T-cell (primary cell): ENCODE data around the gene HNRNPA1. TPM values are rescaled to one million over a fixed set of nuclear protein-coding genes. Genes with fewer than 3 reads are reported as not detected.
A peak's percentile ranks its signal among the peaks of the same experiment; 100 is the strongest.
"Not testable (repeated sequence)": the region's sequence is repeated elsewhere in the genome, so short reads cannot be mapped to it uniquely, and the experiment has no call there.

Experiments used
- ATAC-seq, 4 experiments: fragments of 200-7000 bp in 3 of 4; fragments of 150-1000 bp in 1 of 4; cut with Tn5 transposase; replicated peaks in 1 of 4; 1 replicate in 3 of 4; 2 replicates in 1 of 4; pipeline ENCODE4 v1.10.0; 2021; ENCODE audit warnings: moderate library complexity in 3 of 4, mild to moderate bottlenecking in 2 of 4, moderate number of reproducible peaks in 1 of 4
- CTCF ChIA-PET, 2 donors: fragments of 300-600 bp; sonication (Branson Sonifier 250); formaldehyde crosslinking; loops; one replicate each; lab custom pipeline; 2022; ENCODE audit warnings: antibody characterized with exemption in 2 of 2; lab: Charles Lee
- POLR2A ChIA-PET, 2 donors: fragments of 300-600 bp; sonication (Branson Sonifier 250); formaldehyde crosslinking; loops; one replicate each; lab custom pipeline; 2022; ENCODE audit warnings: antibody characterized with exemption in 2 of 2; lab: Charles Lee
- DNase-seq, 35 experiments: peaks; one replicate each; pipeline versions ENCODE4 v3.0.0 to v3.0.0-alpha.2; 2013 to 2023
- H3K27ac ChIP-seq: one replicate; pipeline ENCODE4 v1.5.1; 2013; ENCODE audit warnings: low read length
- H3K27me3 ChIP-seq, 2 experiments: replicated peaks in 1 of 2; 1 replicate in 1 of 2; 2 replicates in 1 of 2; pipeline versions ENCODE4 v1.6.1 to v1.7.0; 2013; ENCODE audit warnings: low read length in 1 of 2, mixed read lengths in 1 of 2; ENCODE audit not compliant: control insufficient read depth in 2 of 2, insufficient read depth in 2 of 2; ENCODE audit errors: extremely low read depth in 1 of 2
- H3K36me3 ChIP-seq, 2 donors: 1 replicate in 1 of 2; 2 replicates in 1 of 2; pipeline versions ENCODE4 v1.6.1 to v1.7.0; 2013; ENCODE audit warnings: low read length in 1 of 2; ENCODE audit not compliant: control insufficient read depth in 2 of 2, insufficient read depth in 1 of 2; ENCODE audit errors: extremely low read depth in 1 of 2
- H3K4me1 ChIP-seq, 2 experiments: 1 replicate in 1 of 2; 2 replicates in 1 of 2; pipeline versions ENCODE4 v1.6.1 to v1.7.0; 2013; ENCODE audit warnings: low read length in 2 of 2, mixed read lengths in 1 of 2; ENCODE audit not compliant: insufficient read depth in 2 of 2, control insufficient read depth in 1 of 2; ENCODE audit errors: extremely low read depth in 1 of 2
- H3K4me3 ChIP-seq, 2 donors: 1 replicate in 1 of 2; 2 replicates in 1 of 2; pipeline versions ENCODE4 v1.5.1 to v1.7.0; 2013; ENCODE audit warnings: mild to moderate bottlenecking in 2 of 2, low read length in 1 of 2, moderate library complexity in 1 of 2; ENCODE audit not compliant: control insufficient read depth in 1 of 2; ENCODE audit errors: extremely low read depth in 1 of 2
- H3K9me3 ChIP-seq: 2 replicates; pipeline ENCODE4 v1.7.0; 2013
- H3K27ac Mint-ChIP-seq, 2 donors: one replicate each; pipeline ENCODE4 v1.8.0; 2020 to 2021; ENCODE audit warnings: mild to moderate bottlenecking in 2 of 2, mixed read lengths in 2 of 2
- H3K27me3 Mint-ChIP-seq, 2 donors: one replicate each; pipeline ENCODE4 v1.8.0; 2021 to 2022; ENCODE audit warnings: mixed read lengths in 2 of 2
- H3K36me3 Mint-ChIP-seq: one replicate; pipeline ENCODE4 v1.8.0; 2021; ENCODE audit warnings: mixed read lengths
- H3K4me1 Mint-ChIP-seq, 3 donors: one replicate each; pipeline ENCODE4 v1.8.0; 2020 to 2022; ENCODE audit warnings: mixed read lengths in 3 of 3, mild to moderate bottlenecking in 1 of 3
- H3K4me3 Mint-ChIP-seq, 3 donors: one replicate each; pipeline ENCODE4 v1.8.0; 2020 to 2022; ENCODE audit warnings: mild to moderate bottlenecking in 3 of 3, mixed read lengths in 3 of 3, moderate library complexity in 3 of 3
- H3K9me3 Mint-ChIP-seq, 3 donors: one replicate each; pipeline ENCODE4 v1.8.0; 2020 to 2022; ENCODE audit warnings: mixed read lengths in 3 of 3
- WGBS: methylation state at CpG from one replicate; pipeline ENCODE4 v1.1.5; 2013; ENCODE audit warnings: missing lambda C conversion rate; ENCODE audit not compliant: insufficient coverage; 5-methylcytosine and 5-hydroxymethylcytosine counted together
- total RNA-seq, 35 experiments: library from RNA in 6 of 35; stranded (reverse) in 6 of 35; fragments of 120-200 nt in 1 of 35; gene quantifications; one replicate each; pipeline versions ENCODE4 v1.2.1 to v1.2.4 and lab custom pipeline; 2013 to 2026

HNRNPA1 gene
- total RNA-seq, 5 donors from 2014 or later (not counting 1 experiment from before 2014, with no cell fraction given), result 1,133 to 1,642 (median 1,239) TPM

- Mint-ChIP-seq H3K27ac (no peak overlapping the region), H3K4me3 (no peak overlapping the region), H3K27me3 (no peaks in the 10 kb centered on the region), H3K9me3 (no peaks in the 10 kb centered on the region), H3K4me1 (peaks cover 27 to 49% (median 27%) of the 10 kb centered on the region in 3 donors), H3K36me3 (no peaks in the 10 kb centered on the region)
- ATAC-seq (no peak), DNase-seq (no peak)
- WGBS, result 0% methylated on average over 11 of the region's 19 CpGs
- Histone ChIP-seq H3K27me3 (no peaks in the 10 kb centered on the region), H3K36me3 (peaks cover 0 to 31% of the 10 kb centered on the region in 2 donors), H3K27ac (peak overlapping the region; percentile 98), H3K4me1 (peaks cover 35 to 48% of the 10 kb centered on the region in 2 experiments), H3K9me3 (no peaks in the 10 kb centered on the region), H3K4me3 (peak overlapping the region; percentile 78 to 87)
- ChIA-PET CTCF (interaction anchor here (0.5 to 3.2 kb wide), 8 partner anchors 13 to 522 kb away, joined by 3 to 68 read pairs (median 7); partner anchors contain the start of gene COPZ1 (in 1 of the 2)), POLR2A (interaction anchor here (2.5 to 2.9 kb wide), 3 partner anchors 46 to 80 kb away, joined by 16 to 39 read pairs (median 18); partner anchors contain the start of gene COPZ1 (in 2 of the 2))
Measured at GRCh38 chr12:54279227-54279631, 1.3 kb upstream of the HNRNPA1 start.

DNA sequence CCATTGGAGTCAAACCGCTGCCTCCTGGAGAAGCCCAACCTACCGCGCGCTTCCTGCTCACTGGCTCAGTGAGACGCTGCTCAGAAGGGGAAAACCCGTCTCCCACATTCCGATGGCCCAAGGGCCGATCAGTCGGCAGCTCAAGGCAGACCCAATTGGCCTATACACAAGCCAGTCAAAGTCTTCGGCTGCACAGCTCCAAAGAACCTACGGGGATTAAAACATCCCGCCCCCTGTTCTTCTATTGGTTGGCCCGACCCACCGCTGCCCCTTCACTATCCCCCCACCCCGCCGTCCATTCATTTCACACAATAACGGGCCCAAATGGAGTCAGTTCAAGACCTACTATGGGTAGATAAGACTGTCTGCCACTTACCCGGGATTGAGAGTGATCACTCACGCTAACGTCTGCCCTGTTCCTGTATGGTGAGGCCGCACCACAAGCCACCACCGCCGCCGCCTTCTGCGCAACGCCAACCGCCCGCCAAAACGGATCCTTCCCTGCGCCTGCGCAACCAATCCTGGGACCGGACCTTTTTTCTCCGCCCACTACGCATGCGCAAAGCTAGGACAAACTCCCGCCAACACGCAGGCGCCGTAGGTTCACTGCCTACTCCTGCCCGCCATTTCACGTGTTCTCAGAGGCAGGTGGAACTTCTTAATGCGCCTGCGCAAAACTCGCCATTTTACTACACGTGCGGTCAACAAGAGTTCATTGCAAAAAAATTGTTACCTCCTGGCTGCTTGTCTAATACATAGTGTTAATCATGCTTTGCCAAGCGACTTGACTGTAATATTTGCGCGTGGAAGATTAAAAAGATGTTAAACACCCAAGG is 676 bp upstream of the HNRNPA1 start, which contains the start of gene CBX5:
CBX5 (minus strand) TSS at position 491 of the 836 bp plus-strand sequence. CDS start 22,472 bp downstream, outside the sequence.
- peaks cover 35 to 48% of the 10 kb centered on the region in 2 experiments for H3K4me1 ChIP-seq
- DNase-seq (peak; percentile 98 to 100 (median 99)), ATAC-seq (peak; percentile 71 to 74 (median 72))
- H3K27ac ChIP-seq, result peak within 1 kb of the TSS; percentile 98
- Mint-ChIP-seq H3K4me1 (peaks cover 20 to 51% (median 24%) of the 10 kb centered on the region in 3 donors), H3K27me3 (no peaks in the 10 kb centered on the region), H3K27ac (no peak within 1 kb of the TSS), H3K4me3 (no peak within 1 kb of the TSS), H3K36me3 (no peaks in the 10 kb centered on the region), H3K9me3 (no peaks in the 10 kb centered on the region)
- peaks cover 0 to 33% of the 10 kb centered on the region in 2 donors for H3K36me3 ChIP-seq
- WGBS, result under 1% methylated on average over 46 of the region's 49 CpGs
- no peaks in the 10 kb centered on the region for H3K9me3 ChIP-seq
- no peaks in the 10 kb centered on the region for H3K27me3 ChIP-seq
- peak within 1 kb of the TSS; percentile 78 to 87 for H3K4me3 ChIP-seq
- ChIA-PET CTCF (interaction anchor here (0.5 to 3.2 kb wide), 10 partner anchors 12 to 523 kb away, joined by 3 to 68 read pairs (median 6); partner anchors contain the start of gene COPZ1 (in 1 of the 2)), POLR2A (interaction anchor here (0.6 to 2.9 kb wide), 11 partner anchors 10 to 779 kb away, joined by 3 to 39 read pairs (median 3); partner anchors contain the start of genes COPZ1 (in 2 of the 2) and TARBP2 (in 1 of the 2))

GRCh38 chr12:54281261-54281638 is 724 bp downstream of the HNRNPA1 start:
- Mint-ChIP-seq H3K36me3 (peaks cover 11% of the 10 kb centered on the region), H3K4me1 (peaks cover 6 to 56% (median 12%) of the 10 kb centered on the region in 3 donors)
- not testable (repeated sequence) for H3K27me3 Mint-ChIP-seq, H3K9me3 Mint-ChIP-seq, H3K4me3 Mint-ChIP-seq, ATAC-seq, H3K27me3 ChIP-seq, H3K27ac Mint-ChIP-seq, H3K9me3 ChIP-seq
- Histone ChIP-seq H3K4me3 (peak overlapping the region; percentile 78), H3K36me3 (peaks cover 0 to 46% of the 10 kb centered on the region in 2 donors), H3K27ac (peak overlapping the region; percentile 89), H3K4me1 (peaks cover 35 to 54% of the 10 kb centered on the region in 2 experiments)
- ChIA-PET POLR2A (interaction anchor here (0.5 to 2.9 kb wide), 5 partner anchors 9 to 662 kb away, joined by 3 to 39 read pairs (median 16); partner anchors contain the start of gene COPZ1 (in 2 of the 2)), CTCF (interaction anchor here (0.5 to 3.2 kb wide), 7 partner anchors 10 to 87 kb away, joined by 3 to 68 read pairs (median 4); partner anchors contain the start of gene COPZ1 (in 1 of the 2))
- 0% methylated on average over 3 of the region's 10 CpGs for WGBS
- DNase-seq, result peak in 1 of 35 experiments; percentile 13

DNA sequence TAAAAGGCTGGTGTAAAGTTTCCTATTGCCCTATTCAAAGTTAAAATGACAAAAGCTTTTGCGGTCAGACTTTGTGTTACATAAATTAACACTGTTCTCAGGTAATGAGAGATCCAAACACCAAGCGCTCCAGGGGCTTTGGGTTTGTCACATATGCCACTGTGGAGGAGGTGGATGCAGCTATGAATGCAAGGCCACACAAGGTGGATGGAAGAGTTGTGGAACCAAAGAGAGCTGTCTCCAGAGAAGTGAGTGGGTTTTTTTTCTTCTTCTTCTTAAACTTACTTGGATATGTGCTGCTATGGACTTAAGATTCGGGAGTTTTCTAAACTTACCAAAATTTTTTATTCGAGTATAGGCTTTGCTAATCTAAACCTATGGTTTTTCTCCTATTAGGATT is 1.2 kb downstream of the HNRNPA1 start:
- H3K36me3 Mint-ChIP-seq, result peaks cover 15% of the 10 kb centered on the region
- peaks cover 3 to 55% (median 11%) of the 10 kb centered on the region in 3 donors for H3K4me1 Mint-ChIP-seq
- H3K27me3 Mint-ChIP-seq, H3K27me3 ChIP-seq, H3K9me3 Mint-ChIP-seq, H3K4me3 Mint-ChIP-seq, ATAC-seq, DNase-seq, H3K27ac Mint-ChIP-seq, H3K9me3 ChIP-seq: not testable (repeated sequence)
- Histone ChIP-seq H3K36me3 (peaks cover 0 to 50% of the 10 kb centered on the region in 2 donors), H3K27ac (peak overlapping the region; percentile 89), H3K4me1 (peaks cover 33 to 54% of the 10 kb centered on the region in 2 experiments), H3K4me3 (peak overlapping the region; percentile 78)
- CTCF ChIA-PET, result interaction anchor here (0.5 to 3.2 kb wide), 7 partner anchors 10 to 87 kb away, joined by 3 to 68 read pairs (median 4); partner anchors contain the start of gene COPZ1 (in 1 of the 2)
- no CpG with 5 or more reads among the region's 4 CpGs for WGBS
- POLR2A ChIA-PET, result interaction anchor here (0.5 to 2.9 kb wide), 6 partner anchors 9 to 662 kb away, joined by 3 to 39 read pairs (median 14); partner anchors contain the start of gene COPZ1 (in 2 of the 2)

DNA sequence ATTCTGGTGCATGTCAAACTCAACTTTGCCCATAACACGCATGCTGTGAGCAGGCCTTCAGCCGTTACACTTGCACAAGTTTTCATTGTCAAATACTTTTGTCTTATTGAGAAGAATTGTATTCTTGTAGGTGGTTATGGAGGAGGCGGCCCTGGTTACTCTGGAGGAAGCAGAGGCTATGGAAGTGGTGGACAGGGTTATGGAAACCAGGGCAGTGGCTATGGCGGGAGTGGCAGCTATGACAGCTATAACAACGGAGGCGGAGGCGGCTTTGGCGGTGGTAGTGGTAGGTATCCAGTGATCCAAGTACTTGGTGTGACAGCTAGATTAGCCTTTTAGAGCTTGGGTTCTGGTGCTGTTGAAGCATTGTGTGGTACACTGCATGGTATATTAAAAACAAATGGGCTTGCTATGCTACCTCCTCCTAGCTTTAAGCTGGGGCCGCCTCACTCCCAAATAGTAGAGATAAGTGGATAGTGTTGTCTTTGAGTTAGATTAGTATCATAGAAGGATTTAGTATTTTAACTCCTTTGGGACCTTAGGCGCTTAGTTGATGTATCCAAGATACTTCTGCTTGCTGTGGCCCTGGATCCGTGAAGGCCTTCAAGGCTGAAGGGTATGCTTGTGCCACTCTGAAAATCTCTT is 2.5 kb downstream of the HNRNPA1 start:
- H3K4me3 ChIP-seq, result peak overlapping the region; percentile 4 to 35
- ATAC-seq, result no peak
- WGBS, result 11% methylated on average over 7 of the region's 11 CpGs

More for the DNA sequence above, 2.5 kb downstream of the HNRNPA1 start:
- Histone ChIP-seq H3K4me1 (peaks cover 31 to 42% of the 10 kb centered on the region in 2 experiments), H3K27ac (peak overlapping the region; percentile 35), H3K9me3 (no peaks in the 10 kb centered on the region), H3K27me3 (no peaks in the 10 kb centered on the region), H3K36me3 (peaks cover 0 to 64% of the 10 kb centered on the region in 2 donors)
- Mint-ChIP-seq H3K9me3 (no peaks in the 10 kb centered on the region), H3K36me3 (peaks cover 27% of the 10 kb centered on the region), H3K27me3 (no peaks in the 10 kb centered on the region), H3K4me1 (peaks cover 7 to 60% (median 10%) of the 10 kb centered on the region in 3 donors), H3K27ac (no peak overlapping the region), H3K4me3 (no peak overlapping the region)
- POLR2A ChIA-PET, result interaction anchor here (0.6 to 1.1 kb wide), 4 partner anchors 19 to 267 kb away, joined by 3 to 9 read pairs (median 4); partner anchors contain the start of gene COPZ1 (in 1 of the 2)
- CTCF ChIA-PET, result interaction anchor here (0.5 to 2.3 kb wide), 4 partner anchors 10 to 580 kb away, joined by 3 to 12 read pairs (median 5); partner anchors contain the start of gene COPZ1 (in 1 of the 2)
- no peak for DNase-seq
